GM21381 (cell line): ENCODE results near the gene BNC2.

Source experiments
- ATAC-seq: cut with Tn5 transposase; IDR thresholded peaks from one replicate; pipeline ENCODE4 v1.9.1; 2021; ENCODE audit warnings: mild to moderate bottlenecking, moderate library complexity; ENCODE audit not compliant: unreplicated experiment

The BNC2 gene

DNA sequence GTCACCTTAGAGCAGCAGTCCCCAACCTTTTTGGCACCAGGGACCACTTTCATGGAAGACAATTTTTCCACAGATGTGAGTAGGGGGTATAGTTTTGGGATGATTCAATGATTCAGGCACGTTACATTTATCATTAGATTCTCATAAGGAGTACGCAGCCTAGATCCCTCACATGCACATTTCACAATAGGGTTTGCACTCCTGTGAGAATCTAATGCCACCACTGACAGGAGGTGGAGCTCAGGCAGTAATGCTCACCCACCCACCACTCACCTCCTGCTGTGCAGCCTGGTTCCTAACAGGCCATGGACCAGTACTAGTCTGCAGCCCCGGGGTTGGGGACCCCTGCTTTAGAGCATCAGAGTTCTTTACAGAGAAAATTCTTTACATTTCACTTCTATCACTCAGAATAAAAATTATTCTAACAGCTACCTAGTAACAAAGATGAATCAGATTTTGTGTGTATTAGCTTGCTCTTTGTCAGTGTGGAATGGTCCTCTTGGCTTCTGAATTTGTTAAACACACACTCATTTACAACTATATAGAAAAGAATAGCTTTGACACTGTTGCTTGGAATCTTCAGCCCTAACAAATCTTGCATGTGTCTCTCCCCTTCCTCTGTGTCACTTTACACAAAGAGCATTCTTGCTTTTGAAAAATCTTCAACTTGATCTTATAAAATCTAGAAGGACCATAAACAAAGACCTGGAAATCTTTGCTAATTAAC, 438.6 kb downstream of the BNC2 start:
- ATAC-seq = no peak

DNA sequence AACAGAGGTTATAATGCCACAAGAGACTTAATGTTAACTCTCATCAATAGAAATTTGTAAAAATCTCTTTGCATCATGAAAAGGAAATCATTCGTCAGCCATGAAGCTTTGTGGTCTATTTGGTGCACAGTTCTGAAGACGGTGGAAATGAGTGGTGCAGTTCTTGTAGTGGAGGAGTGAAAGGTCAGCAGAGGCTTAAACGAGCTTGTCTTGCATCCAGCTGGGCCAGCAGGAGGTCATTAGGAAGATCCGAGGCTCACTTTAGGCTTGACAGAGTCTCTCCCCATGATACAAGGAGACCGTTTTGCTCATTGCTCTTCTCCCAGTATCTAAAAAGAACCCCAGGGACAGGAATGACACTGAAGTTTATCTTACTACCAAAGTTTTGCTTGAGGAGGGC, 440.8 kb downstream of the BNC2 start:
- ATAC-seq = no peak

- ATAC-seq = no peak
Observed at GRCh38 chr9:16427873-16428427, 442.5 kb downstream of the BNC2 start.

GRCh38 chr9:16426716-16427115, 443.8 kb downstream of the BNC2 start:
- ATAC-seq = no peak

- no peak for ATAC-seq
Observed at GRCh38 chr9:16425562-16426231, 444.8 kb downstream of the BNC2 start.

GRCh38 chr9:16422114-16422513, 448.4 kb downstream of the BNC2 start:
- no peak for ATAC-seq

- no peak for ATAC-seq
Observed at GRCh38 chr9:16421532-16421931, 448.9 kb downstream of the BNC2 start.

- no peak for ATAC-seq
Observed at GRCh38 chr9:16419124-16419523, 451.3 kb downstream of the BNC2 start.

DNA sequence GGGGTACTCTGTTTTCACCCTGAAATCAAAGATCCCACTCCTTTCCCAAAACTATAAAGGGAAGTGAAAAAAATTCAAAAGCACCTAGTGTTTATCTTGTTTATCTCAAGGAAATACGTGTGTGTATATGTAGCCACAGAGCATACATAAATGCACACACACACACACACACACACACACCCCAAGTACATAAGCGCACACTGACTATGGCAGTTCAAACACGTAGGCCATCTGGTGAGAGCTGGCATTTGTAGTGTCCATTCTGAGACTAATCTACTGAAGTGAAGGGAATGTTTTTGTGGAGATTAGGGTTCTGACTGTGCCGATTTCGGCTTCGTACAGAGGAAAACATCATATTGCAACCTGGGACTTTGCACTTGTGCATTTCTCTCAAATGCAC, 451.7 kb downstream of the BNC2 start:
- no peak for ATAC-seq

GRCh38 chr9:16417749-16418148, 452.7 kb downstream of the BNC2 start:
- ATAC-seq = no peak

GRCh38 chr9:16417161-16417560, 453.3 kb downstream of the BNC2 start:
- no peak for ATAC-seq

GRCh38 chr9:16414451-16414850, 456.0 kb downstream of the BNC2 start:
- no peak for ATAC-seq

GRCh38 chr9:16413509-16414016, 456.9 kb downstream of the BNC2 start:
- ATAC-seq = no peak

GRCh38 chr9:16412740-16413139, 457.7 kb downstream of the BNC2 start:
- ATAC-seq = no peak

GRCh38 chr9:16411311-16411710, 459.2 kb downstream of the BNC2 start:
- ATAC-seq = no peak

DNA sequence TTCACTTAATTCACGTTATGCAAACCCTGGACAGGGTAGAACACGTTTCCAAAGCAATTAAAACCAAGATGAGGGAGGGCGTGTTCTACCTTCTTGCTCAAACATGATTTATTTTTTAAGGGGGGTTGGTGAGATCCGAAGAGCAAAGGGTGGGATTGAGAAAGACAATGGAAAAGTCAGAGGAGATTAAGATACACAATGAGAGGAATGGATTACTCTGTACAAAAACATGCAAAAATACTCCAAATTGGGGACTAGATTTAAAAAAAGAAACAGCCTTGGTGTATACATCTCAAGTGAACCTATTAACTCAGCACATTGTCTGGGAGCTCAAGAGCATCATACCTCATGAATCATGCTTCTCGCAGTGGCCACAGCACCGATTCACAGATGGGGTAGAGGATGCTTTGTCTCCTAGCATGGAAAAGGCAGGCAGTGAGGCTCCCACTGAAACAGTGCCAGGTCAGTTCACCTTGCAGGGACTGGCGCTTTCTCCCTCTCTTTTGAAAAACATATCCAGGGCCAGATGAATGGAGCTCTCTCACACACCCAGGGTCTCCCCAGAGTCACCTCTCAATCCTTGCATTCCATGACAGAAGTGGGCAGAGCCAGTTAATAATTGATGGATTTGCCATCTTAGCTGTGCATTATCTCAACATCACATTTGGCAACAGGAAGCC, 459.7 kb downstream of the BNC2 start:
- ATAC-seq = no peak

GRCh38 chr9:16407617-16408016, 462.9 kb downstream of the BNC2 start:
- ATAC-seq = no peak

DNA sequence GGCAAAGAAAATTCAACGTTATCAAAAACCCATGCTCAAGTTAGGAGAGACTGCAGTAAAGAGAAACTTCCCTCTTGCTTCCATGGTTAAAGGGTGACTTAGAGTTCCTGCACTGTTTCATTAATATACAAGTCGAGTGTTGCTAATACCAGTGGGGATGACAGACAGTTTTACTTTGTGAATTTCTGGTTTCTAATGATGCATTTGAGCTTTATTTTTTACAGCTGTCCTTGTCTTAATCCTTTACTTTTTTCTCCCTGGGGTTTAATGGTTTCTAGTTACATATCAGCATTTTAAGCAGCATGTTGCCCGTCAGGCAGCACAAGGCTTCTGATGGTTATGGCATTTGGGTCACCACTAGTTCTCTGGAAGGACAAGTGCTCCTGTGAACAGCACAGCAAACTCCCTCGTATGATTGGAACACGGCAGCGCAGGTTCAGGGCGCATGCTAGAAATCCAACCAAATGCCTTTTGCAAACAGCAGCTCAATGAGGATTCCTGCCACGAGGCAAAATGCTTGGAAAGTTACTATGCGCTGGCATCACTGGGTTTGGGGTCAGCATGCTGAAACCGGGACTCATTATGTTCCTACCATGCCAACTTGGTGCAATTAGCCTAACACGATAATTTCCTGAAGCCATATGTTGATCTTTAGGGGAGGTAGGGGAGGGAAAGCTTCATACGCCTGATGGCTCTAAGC, 463.8 kb downstream of the BNC2 start:
- no peak for ATAC-seq

DNA sequence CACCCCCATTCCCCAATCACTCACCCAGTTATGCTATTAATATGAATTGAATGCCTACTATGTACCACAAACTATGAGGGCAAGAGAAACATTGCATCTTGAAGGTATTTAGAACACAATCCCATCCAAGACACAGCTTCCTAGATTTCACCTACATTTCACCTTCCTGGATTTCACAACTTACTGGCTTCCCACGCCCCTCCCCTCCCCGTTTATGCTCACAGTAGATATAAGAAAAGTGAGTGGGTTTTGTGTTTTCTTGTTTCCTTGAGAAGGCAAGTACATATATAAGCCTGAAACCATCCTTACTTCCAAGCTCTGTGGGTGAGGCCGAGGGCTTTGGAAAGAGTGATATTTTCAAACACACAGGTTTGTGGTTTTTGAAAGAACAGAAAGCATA, 465.0 kb downstream of the BNC2 start:
- ATAC-seq = no peak

DNA sequence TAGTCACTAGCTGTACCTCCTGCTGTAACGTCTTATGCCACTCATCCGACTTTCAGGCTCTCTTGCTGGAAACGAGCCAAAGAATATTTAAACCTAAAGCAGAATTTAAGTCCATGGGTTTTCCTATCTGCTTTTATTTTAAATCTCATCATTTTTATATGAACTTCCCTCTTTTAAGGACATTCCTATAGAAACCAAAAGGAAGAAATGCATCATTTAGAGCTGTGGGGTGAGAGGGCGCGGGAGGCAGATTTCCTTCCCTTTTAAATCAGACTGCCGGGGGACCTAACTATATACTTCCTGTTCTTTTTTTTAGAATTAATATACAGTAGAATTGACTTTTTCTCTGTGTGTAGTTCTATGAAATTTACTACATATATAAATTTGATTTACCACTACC, 468.8 kb downstream of the BNC2 start:
- no peak for ATAC-seq

GRCh38 chr9:16398691-16399090, 471.8 kb downstream of the BNC2 start:
- no peak for ATAC-seq
